ENCODE results near the gene QKI.

The QKI gene

GRCh38 chr6:163391985-163392384, 22.5 kb upstream of the QKI start:
- no peaks in the 10 kb centered on the region for H3K9me3 ChIP-seq (ENCODE audit: insufficient read depth, low read length, severe bottlenecking)
- no peak for TF ChIP-seq CTCF (IDR thresholded peaks at IDR 0.05; ENCODE audit: borderline replicate concordance, extremely low read depth, low read length, poor library complexity, severe bottlenecking)
- no peak for TF ChIP-seq EZH2 (IDR thresholded peaks at IDR 0.05; ENCODE audit: borderline replicate concordance, low read depth, low read length, severe bottlenecking)
- no peak overlapping the region for H3K27ac ChIP-seq (ENCODE audit: low read length)
- H3K4me2 ChIP-seq (ENCODE audit: insufficient read depth, low read length) = no peak overlapping the region
- ATAC-seq (ENCODE audit: insufficient read depth, low read depth) (no peak), DNase-seq (no peak)
- H3K9ac ChIP-seq (ENCODE audit: low read depth, low read length) = no peak overlapping the region
- H3K27me3 ChIP-seq (ENCODE audit: insufficient read depth, low read length, poor library complexity) = no peaks in the 10 kb centered on the region
- no peak overlapping the region for H2AFZ ChIP-seq (ENCODE audit: low read depth, low read length)
- H4K20me1 ChIP-seq (ENCODE audit: insufficient read depth, low read length) = no peaks in the 10 kb centered on the region
- H3K79me2 ChIP-seq (ENCODE audit: insufficient read depth, low read length) = no peaks in the 10 kb centered on the region
- no peak overlapping the region for H3K4me3 ChIP-seq (ENCODE audit: low read depth in 1 of 2, low read length in 2 of 2)
- H3K36me3 ChIP-seq (ENCODE audit: insufficient read depth, low read length) = no peaks in the 10 kb centered on the region
- H3K4me1 ChIP-seq (ENCODE audit: insufficient read depth, low read length) = no peaks in the 10 kb centered on the region

GRCh38 chr6:163392533-163392932, 22.0 kb upstream of the QKI start:
- H3K9ac ChIP-seq (ENCODE audit: low read depth, low read length) = no peak overlapping the region
- H4K20me1 ChIP-seq (ENCODE audit: insufficient read depth, low read length) = no peaks in the 10 kb centered on the region
- no peak overlapping the region for H3K27ac ChIP-seq (ENCODE audit: low read length)
- no peak for TF ChIP-seq EZH2 (IDR thresholded peaks at IDR 0.05; ENCODE audit: borderline replicate concordance, low read depth, low read length, severe bottlenecking)
- TF ChIP-seq CTCF (IDR thresholded peaks at IDR 0.05; ENCODE audit: borderline replicate concordance, extremely low read depth, low read length, poor library complexity, severe bottlenecking) = no peak
- H3K79me2 ChIP-seq (ENCODE audit: insufficient read depth, low read length) = no peaks in the 10 kb centered on the region
- no peak for ATAC-seq (ENCODE audit: insufficient read depth, low read depth)
- no peaks in the 10 kb centered on the region for H3K4me1 ChIP-seq (ENCODE audit: insufficient read depth, low read length)
- H3K4me3 ChIP-seq (ENCODE audit: low read depth in 1 of 2, low read length in 2 of 2) = no peak overlapping the region
- no peak overlapping the region for H2AFZ ChIP-seq (ENCODE audit: low read depth, low read length)
- no peaks in the 10 kb centered on the region for H3K9me3 ChIP-seq (ENCODE audit: insufficient read depth, low read length, severe bottlenecking)
- no peaks in the 10 kb centered on the region for H3K27me3 ChIP-seq (ENCODE audit: insufficient read depth, low read length, poor library complexity)
- H3K4me2 ChIP-seq (ENCODE audit: insufficient read depth, low read length) = no peak overlapping the region
- no peaks in the 10 kb centered on the region for H3K36me3 ChIP-seq (ENCODE audit: insufficient read depth, low read length)
- DNase-seq = no peak

GRCh38 chr6:163393923-163394322, 20.6 kb upstream of the QKI start:
- Histone ChIP-seq H3K4me2 (ENCODE audit: insufficient read depth, low read length) (no peak overlapping the region), H4K20me1 (ENCODE audit: insufficient read depth, low read length) (no peaks in the 10 kb centered on the region), H3K36me3 (ENCODE audit: insufficient read depth, low read length) (no peaks in the 10 kb centered on the region), H3K79me2 (ENCODE audit: insufficient read depth, low read length) (no peaks in the 10 kb centered on the region), H3K27me3 (ENCODE audit: insufficient read depth, low read length, poor library complexity) (no peaks in the 10 kb centered on the region), H3K9me3 (ENCODE audit: insufficient read depth, low read length, severe bottlenecking) (no peaks in the 10 kb centered on the region), H3K27ac (ENCODE audit: low read length) (no peak overlapping the region), H3K4me3 (ENCODE audit: low read depth in 1 of 2, low read length in 2 of 2) (no peak overlapping the region), H3K4me1 (ENCODE audit: insufficient read depth, low read length) (no peaks in the 10 kb centered on the region), H2AFZ (ENCODE audit: low read depth, low read length) (no peak overlapping the region), H3K9ac (ENCODE audit: low read depth, low read length) (no peak overlapping the region)
- DNase-seq = no peak
- TF ChIP-seq CTCF (IDR thresholded peaks at IDR 0.05; ENCODE audit: borderline replicate concordance, extremely low read depth, low read length, poor library complexity, severe bottlenecking) = no peak
- no peak for TF ChIP-seq EZH2 (IDR thresholded peaks at IDR 0.05; ENCODE audit: borderline replicate concordance, low read depth, low read length, severe bottlenecking)
- no peak for ATAC-seq (ENCODE audit: insufficient read depth, low read depth)

GRCh38 chr6:163394659-163395058, 19.9 kb upstream of the QKI start:
- H3K27me3 ChIP-seq (ENCODE audit: insufficient read depth, low read length, poor library complexity) = no peaks in the 10 kb centered on the region
- no peaks in the 10 kb centered on the region for H3K79me2 ChIP-seq (ENCODE audit: insufficient read depth, low read length)
- DNase-seq (no peak), ATAC-seq (ENCODE audit: insufficient read depth, low read depth) (no peak)
- no peaks in the 10 kb centered on the region for H3K36me3 ChIP-seq (ENCODE audit: insufficient read depth, low read length)
- no peak overlapping the region for H3K27ac ChIP-seq (ENCODE audit: low read length)
- no peaks in the 10 kb centered on the region for H3K4me1 ChIP-seq (ENCODE audit: insufficient read depth, low read length)
- TF ChIP-seq CTCF (IDR thresholded peaks at IDR 0.05; ENCODE audit: borderline replicate concordance, extremely low read depth, low read length, poor library complexity, severe bottlenecking) (no peak), EZH2 (IDR thresholded peaks at IDR 0.05; ENCODE audit: borderline replicate concordance, low read depth, low read length, severe bottlenecking) (no peak)
- no peaks in the 10 kb centered on the region for H4K20me1 ChIP-seq (ENCODE audit: insufficient read depth, low read length)
- H3K9me3 ChIP-seq (ENCODE audit: insufficient read depth, low read length, severe bottlenecking) = no peaks in the 10 kb centered on the region
- H3K9ac ChIP-seq (ENCODE audit: low read depth, low read length) = no peak overlapping the region
- no peak overlapping the region for H2AFZ ChIP-seq (ENCODE audit: low read depth, low read length)
- H3K4me2 ChIP-seq (ENCODE audit: insufficient read depth, low read length) = no peak overlapping the region
- no peak overlapping the region for H3K4me3 ChIP-seq (ENCODE audit: low read depth in 1 of 2, low read length in 2 of 2)

Data from DND-41 (cell line).